GM19463 (cell line): Measurements from ENCODE around the gene CALCA.

Experiments used
- ATAC-seq: cut with Tn5 transposase; IDR thresholded peaks from one replicate; pipeline ENCODE4 v1.9.1; 2021; ENCODE audit warnings: mild to moderate bottlenecking, moderate library complexity; ENCODE audit not compliant: unreplicated experiment

Gene CALCA

DNA sequence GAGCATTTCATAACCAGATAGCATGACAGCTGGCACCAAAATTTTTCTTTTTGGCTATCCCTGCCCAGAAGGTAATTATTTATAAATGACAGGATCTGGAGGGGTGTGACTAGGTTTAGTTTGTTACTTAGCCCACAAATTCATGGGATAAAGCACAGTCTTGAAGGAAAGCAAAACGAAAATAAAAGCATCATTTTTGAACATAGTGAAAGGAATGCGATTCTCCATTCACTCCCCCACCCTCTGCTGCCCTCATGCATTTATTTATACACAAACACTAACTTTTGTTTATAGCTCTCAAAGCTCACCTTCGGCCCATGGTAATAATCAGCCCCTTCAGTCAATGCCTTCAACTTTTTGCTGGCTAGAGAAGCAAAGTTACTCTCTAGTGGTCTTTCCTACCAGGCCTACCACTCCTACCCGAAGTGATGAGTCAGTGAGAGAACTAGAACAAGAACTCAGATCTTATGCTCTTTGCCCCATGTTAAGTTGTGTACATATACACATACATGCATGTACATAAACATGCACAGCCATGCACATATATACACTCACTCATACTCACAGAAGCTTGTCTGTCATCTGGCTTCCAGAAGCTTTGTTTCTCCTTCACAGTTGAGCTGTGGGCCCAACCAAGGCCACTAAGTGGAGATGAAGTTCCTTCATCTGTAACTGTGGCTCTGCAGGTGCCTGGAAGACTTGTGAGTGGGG, 22.6 kb downstream of the CALCA start:
- ATAC-seq, result no peak

DNA sequence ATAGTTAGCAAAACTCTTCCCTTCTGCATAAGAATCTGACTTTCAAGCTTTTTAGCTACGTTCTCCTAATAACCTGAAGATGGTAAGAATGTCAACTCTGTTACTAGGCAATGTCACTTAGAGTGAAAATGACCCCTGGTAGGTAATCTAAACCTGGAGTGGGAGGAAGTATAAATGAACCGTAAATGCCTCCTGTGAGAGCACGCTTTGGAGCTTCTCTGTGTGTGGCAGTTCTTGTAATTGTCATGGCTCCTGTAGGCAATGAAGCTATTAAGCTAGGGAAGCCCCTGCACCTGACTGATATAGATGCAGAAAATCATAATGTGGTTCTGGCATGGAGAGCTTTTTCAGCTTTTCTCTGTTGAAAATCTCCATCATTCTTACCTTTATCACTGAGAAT, 29.4 kb downstream of the CALCA start:
- no peak for ATAC-seq

DNA sequence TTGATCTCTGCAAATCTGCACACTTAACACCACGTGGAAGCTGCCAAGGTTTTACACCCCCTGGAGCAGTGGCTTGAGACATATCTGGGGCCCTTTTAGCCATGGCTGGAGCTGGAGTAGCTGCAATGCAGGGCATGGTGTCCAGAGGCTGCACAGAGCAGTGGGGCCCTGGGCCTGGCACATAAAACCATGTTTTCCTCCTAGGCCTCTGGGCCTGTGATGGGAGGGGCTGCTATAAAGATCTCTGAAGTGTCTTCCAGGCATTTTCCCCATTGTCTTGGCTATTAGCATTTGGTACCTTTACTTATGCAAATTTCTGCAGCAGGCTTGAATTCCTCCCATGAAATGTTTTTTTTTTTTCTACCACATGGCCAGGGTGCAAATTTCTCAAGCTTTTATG, 33.2 kb downstream of the CALCA start:
- ATAC-seq, result no peak

- no peak for ATAC-seq
Measured at GRCh38 chr11:14934641-14935351, 37.4 kb downstream of the CALCA start.

DNA sequence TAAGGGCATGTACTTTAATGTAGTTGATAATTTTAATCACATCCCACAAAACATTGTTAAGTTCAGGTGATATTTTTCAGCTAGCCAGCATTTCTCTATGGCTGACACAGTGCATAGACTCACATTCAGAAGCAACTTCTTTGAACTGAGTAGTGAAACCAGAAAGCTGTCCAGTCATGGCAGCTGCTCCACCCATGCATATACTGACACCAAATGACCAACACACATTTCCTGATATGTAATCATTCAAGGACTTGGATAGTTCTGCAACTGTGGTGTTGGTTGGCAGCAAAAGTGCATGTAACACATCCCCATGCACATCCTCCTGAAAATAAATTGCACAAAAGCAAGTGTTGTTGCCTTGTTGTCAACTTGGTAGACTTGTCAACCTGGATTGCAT, 39.7 kb downstream of the CALCA start:
- ATAC-seq, result no peak

GRCh38 chr11:14930369-14930768, 41.8 kb downstream of the CALCA start:
- ATAC-seq, result no peak

DNA sequence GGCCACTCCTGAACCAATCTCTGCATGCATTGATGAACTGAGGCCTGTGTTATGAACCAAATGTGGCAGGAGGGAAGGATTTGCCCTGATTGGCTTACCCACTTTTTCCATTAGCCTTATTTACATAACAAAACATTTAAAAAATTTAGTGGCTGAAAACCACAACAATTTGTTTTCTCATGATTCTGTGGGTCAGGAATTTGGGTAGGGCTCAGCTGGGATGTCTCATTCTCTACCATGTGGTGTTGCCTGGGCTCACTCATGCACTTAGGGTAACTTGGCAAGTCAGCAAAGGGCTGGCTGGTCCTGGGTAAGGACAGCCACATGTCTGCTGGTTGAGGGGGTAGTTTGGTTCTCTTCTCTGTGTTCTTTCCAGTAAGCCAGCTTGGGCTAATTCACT, 45.0 kb downstream of the CALCA start:
- ATAC-seq, result no peak

DNA sequence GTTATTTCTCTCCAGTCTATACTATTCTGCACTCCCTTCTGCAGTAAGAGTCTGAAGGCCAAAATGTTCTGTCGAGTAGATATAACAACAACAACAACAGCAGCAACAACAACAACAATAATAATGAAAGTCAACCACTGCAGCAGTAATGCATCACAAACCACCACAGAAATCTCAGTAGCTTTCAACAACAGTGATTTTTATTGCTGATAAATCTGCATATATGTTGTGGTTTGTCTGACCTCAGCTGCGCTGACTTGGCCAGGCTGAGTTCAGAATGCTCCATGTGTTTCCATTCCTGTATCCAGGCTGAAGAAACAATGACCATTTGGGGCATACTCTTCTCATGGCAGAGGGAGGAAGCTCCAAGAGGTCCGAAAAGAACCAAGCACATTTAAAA, 47.8 kb downstream of the CALCA start:
- ATAC-seq, result no peak
